T-helper 2 cell (primary cell): ENCODE results near the gene SOWAHC.
"Not testable (repeated sequence)": the region's sequence is repeated elsewhere in the genome, so short reads cannot be mapped to it uniquely, and the experiment has no call there.

Experiments
- DNase-seq, 5 experiments: peaks; one replicate each; pipeline versions ENCODE4 v3.0.0 to v3.0.0-alpha.2; 2012 to 2022

SOWAHC gene

GRCh38 chr2:109615637-109616144 lies 1.5 kb downstream of the SOWAHC start:
- DNase-seq, result no peak

GRCh38 chr2:109616184-109616583 lies 2.0 kb downstream of the SOWAHC start:
- no peak for DNase-seq

- no peak for DNase-seq
These were observed 5.0 kb downstream of the SOWAHC start for GRCh38 chr2:109619032-109619615.

GRCh38 chr2:109623297-109623696 lies 9.1 kb downstream of the SOWAHC start:
- no peak for DNase-seq

- DNase-seq, result no peak
These were observed 9.8 kb downstream of the SOWAHC start for GRCh38 chr2:109623923-109624322.

GRCh38 chr2:109624339-109624738 lies 10.2 kb downstream of the SOWAHC start:
- peak in 1 of 5 experiments; percentile 52 for DNase-seq

- DNase-seq, result not testable (repeated sequence)
These were observed 14.2 kb downstream of the SOWAHC start for GRCh38 chr2:109628321-109628720.

- DNase-seq, result no peak
These were observed 15.7 kb downstream of the SOWAHC start for GRCh38 chr2:109629867-109630266.

GRCh38 chr2:109630441-109631430 lies 16.6 kb downstream of the SOWAHC start:
- DNase-seq, result no peak

- DNase-seq, result no peak
These were observed 17.6 kb downstream of the SOWAHC start for GRCh38 chr2:109631741-109632140.

- DNase-seq, result no peak
These were observed 18.1 kb downstream of the SOWAHC start for GRCh38 chr2:109632158-109632789.

GRCh38 chr2:109633284-109633961 lies 19.3 kb downstream of the SOWAHC start:
- DNase-seq, result peak in 1 of 5 experiments; percentile 65

GRCh38 chr2:109635426-109636304 lies 21.5 kb downstream of the SOWAHC start:
- DNase-seq, result no peak

GRCh38 chr2:109636317-109636716 lies 22.2 kb downstream of the SOWAHC start:
- no peak for DNase-seq

GRCh38 chr2:109637749-109638570 lies 23.8 kb downstream of the SOWAHC start:
- peak in 1 of 5 experiments; percentile 84 for DNase-seq

GRCh38 chr2:109638795-109639194 lies 24.6 kb downstream of the SOWAHC start:
- DNase-seq, result peak in 1 of 5 experiments; percentile 42

GRCh38 chr2:109640000-109640399 lies 25.8 kb downstream of the SOWAHC start:
- DNase-seq, result not testable (repeated sequence)

- DNase-seq, result peak in 1 of 5 experiments; percentile 19
These were observed 30.6 kb downstream of the SOWAHC start for GRCh38 chr2:109644571-109645275.

GRCh38 chr2:109645412-109646184 lies 31.4 kb downstream of the SOWAHC start:
- DNase-seq, result no peak
